GM19468 (cell line): ENCODE measurements around the gene KIF26A.

Source experiments
- ATAC-seq: cut with Tn5 transposase; IDR thresholded peaks from one replicate; pipeline ENCODE4 v1.9.1; 2021; ENCODE audit warnings: mild to moderate bottlenecking, moderate library complexity, moderate number of reproducible peaks; ENCODE audit not compliant: unreplicated experiment; ENCODE audit errors: extremely low read depth

The KIF26A gene

GRCh38 chr14:104111301-104112112 is 26.9 kb upstream of the KIF26A start:
- no peak for ATAC-seq

- ATAC-seq, result no peak
Observed at GRCh38 chr14:104112113-104112505, 26.3 kb upstream of the KIF26A start.

DNA sequence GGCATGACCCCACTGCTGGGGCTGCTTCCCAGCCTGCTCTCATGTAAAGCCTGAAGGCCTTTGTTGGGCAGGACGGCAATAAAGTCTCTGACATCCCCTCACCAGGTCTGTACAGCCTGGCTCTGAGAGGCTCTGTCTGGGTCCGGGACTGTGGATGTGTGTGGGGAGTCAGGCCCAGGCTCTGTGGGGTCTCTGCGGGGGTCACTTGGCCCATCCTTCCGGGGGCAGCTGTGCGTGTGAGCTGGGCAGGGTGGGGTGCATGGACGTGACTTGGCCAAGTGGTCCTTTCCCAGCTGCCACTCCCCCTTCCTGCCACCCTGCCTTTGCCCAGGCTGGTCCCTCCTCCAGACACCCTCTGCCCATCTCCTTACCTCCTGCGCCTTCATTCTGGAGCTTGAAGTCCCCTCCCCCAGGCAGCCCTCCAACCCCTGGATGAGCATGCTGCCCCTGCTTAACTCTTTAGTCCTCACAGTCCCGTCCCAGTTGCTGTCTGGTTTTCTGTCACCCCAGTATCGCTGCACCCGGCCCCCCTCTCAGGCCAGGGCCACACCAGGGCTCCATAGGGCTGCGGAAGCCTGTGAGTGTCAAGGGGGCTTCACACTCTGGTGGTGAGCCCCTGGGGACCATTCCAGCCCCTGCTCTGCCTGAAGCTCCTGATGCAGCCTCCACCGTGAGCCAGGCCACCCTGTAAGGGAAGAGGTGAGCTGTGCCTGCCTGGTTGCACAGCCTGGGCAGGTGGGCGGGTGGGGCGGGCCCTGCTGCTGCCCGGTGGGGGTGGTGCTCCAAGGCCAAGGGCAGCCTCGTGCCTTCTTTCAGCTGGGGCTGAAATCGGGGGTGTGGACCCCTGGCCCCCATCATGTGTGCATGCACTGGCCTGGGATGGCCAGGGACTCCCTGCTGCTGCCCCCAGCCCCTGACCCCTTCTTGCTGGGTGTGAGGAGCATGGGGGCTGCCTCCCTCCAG is 25.5 kb upstream of the KIF26A start:
- no peak for ATAC-seq

GRCh38 chr14:104113631-104114420 is 24.6 kb upstream of the KIF26A start:
- ATAC-seq, result no peak

- no peak for ATAC-seq
Observed at GRCh38 chr14:104114421-104115130, 23.8 kb upstream of the KIF26A start.

DNA sequence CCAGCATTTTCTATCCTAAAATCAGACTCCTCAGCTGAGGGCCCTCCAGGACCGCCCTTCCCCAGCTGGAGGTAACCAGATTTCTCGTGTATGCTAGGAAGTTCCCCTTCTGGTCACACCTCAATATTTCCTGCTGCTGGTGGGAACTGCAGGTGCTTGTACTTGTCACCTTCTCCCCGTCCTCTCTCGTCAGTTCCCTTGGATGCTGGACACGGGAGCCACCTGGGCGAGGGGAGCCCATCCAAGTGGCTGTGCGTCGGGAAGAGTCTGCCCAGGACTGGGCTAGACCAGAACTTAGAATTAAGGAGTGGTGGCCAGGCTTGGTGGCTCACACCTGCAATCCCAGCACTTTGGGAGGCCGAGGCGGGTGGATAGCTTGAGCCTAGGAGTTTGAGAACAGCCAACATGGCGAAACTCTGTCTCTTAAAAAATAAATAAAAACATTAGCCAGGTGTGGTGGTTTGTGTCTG is 23.2 kb upstream of the KIF26A start:
- ATAC-seq, result no peak

DNA sequence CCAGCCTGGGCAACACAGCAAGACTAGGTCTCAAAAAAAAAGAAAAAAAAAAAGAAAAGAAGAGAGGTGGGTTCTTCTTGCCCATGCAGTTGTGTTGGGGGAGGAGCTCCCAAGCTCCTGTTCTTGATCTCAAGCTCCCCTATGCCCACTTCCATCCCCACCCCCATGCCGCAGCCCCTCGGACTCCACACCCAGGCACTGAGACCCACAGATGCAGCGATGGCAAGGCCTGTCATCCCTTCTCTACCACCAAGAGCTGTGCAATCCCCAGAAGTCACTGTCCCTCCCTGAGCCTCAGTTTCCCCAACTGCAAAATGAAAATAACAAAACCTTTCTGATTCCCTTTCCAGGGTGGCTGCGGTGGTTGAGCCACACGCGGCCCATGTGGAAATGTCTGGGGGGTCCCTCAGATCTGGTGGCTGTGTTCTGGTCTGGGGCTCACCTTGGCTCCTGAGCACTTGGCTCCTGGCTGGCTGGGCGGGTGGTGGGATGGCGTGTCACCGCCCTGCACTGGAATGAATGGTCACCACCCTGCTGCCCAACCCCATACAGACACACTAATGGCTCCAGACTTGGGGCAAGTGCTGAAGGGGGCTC is 22.6 kb upstream of the KIF26A start:
- ATAC-seq, result no peak

- no peak for ATAC-seq
Observed at GRCh38 chr14:104116288-104116755, 22.1 kb upstream of the KIF26A start.

DNA sequence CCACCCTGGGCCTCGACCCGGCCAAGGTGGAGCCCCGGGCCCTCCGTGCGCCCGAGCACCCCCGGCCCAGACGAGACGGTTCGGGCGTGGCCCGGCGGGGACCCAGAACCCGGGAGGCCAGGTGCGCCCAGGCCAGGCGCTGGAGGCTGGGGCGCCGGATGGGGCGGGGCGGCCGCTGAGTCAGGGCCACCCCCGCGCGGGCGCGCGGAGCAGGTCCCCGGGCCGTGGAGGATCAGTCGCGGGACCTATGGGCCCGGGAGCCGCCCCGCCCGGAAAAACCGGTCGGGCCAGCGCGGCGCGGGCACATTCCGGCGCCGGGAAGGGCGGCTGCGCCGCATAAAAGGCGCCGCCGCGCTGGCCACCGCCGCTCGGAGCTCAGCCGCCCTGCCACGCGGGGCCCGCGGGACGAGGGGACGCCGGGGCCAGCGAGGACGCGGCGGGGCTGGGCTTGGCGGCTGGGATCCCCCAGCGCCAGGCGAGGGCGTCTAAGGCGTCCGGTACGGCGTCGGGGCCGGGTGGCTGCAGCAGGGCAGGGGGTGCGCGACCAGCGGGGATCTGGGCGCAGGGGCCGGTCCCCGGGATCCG is 21.5 kb upstream of the KIF26A start:
- no peak for ATAC-seq

- no peak for ATAC-seq
Observed at GRCh38 chr14:104117341-104118005, 20.9 kb upstream of the KIF26A start.

GRCh38 chr14:104118006-104118844 is 20.2 kb upstream of the KIF26A start:
- ATAC-seq, result no peak

DNA sequence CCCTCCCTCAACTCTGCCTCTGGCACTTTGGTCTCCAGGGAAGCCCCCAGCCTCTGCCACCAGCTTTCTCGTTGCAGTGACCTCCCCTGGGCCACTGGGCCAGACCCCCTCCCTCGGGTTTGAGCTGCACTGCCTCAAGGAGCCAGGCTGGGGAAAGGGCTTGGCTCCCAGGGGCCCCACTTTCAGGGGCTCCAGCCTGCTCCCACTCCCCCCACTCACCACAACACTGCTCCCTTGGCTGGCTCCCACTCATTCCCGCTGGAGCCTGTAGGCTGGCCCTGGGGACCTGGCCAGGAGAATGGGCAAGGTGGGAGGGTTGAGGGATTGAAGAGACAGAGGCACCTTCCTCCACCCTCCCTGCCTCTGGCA is 19.3 kb upstream of the KIF26A start:
- ATAC-seq, result no peak

DNA sequence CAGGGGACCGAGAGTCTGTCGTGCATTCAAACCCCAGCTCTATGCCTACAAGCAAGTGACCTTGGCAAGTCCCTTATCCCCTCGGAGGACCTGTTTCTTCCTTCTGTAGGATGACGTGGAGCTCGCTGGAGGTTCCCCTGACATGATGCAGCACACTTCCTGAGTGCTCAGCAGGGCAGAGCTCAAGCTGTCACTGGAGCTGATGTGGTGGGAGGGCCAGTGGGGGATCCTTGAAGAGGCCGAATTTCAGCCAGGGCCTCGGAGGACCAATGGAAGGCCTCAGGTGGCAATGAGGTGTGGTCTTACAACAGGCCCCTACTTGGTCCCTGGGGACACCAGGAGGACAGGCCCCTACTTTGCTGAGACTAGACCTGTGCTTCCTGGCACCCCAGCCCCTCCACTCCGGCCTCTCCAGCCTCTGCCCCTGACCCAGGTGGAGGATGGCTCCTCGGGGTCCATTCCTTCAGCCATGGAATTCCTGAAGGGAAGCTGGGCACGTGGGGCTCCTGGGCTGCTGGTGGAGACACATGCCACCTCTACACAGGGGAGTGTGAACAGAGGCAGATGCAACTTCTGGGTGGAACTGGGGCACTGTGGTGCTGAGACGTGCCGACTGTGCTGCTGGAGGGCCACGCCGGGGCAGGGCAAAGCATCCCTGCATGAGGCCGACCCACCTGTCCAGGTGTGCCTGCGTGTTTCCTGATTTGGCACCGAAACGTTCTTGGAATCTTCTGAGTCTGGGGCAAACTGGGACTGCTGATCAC is 18.7 kb upstream of the KIF26A start:
- no peak for ATAC-seq

- ATAC-seq, result no peak
Observed at GRCh38 chr14:104120281-104120741, 18.1 kb upstream of the KIF26A start.

GRCh38 chr14:104121142-104121541 is 17.2 kb upstream of the KIF26A start:
- ATAC-seq, result no peak

- no peak for ATAC-seq
Observed at GRCh38 chr14:104123879-104124278, 14.5 kb upstream of the KIF26A start.

- no peak for ATAC-seq
Observed at GRCh38 chr14:104125011-104125410, 13.4 kb upstream of the KIF26A start.
